Measurements from ENCODE around the gene GPRIN1.

GPRIN1 gene

GRCh38 chr5:176609724-176610434 lies at the start of gene GPRIN1:
Gene GPRIN1, minus strand, starts transcription at chr5:176610156. Its CDS starts 10,322 bp downstream, at chr5:176599834.
- DNase-seq: peak; percentile 15

- DNase-seq: no peak
Measured at GRCh38 chr5:176659512-176659839, 49.5 kb upstream of the GPRIN1 start.

GRCh38 chr5:176658817-176659511 lies 49.0 kb upstream of the GPRIN1 start:
- no peak for DNase-seq

GRCh38 chr5:176658007-176658599 lies 48.1 kb upstream of the GPRIN1 start:
- DNase-seq: no peak

- DNase-seq: no peak
Measured at GRCh38 chr5:176656467-176656990, 46.6 kb upstream of the GPRIN1 start.

GRCh38 chr5:176654856-176655255 lies 44.9 kb upstream of the GPRIN1 start:
- no peak for DNase-seq

- no peak for DNase-seq
Measured at GRCh38 chr5:176653401-176654385, 43.7 kb upstream of the GPRIN1 start.

- DNase-seq: no peak
Measured at GRCh38 chr5:176652136-176652535, 42.2 kb upstream of the GPRIN1 start.

GRCh38 chr5:176651472-176651980 lies 41.6 kb upstream of the GPRIN1 start:
- DNase-seq: no peak

GRCh38 chr5:176650354-176650884 lies 40.5 kb upstream of the GPRIN1 start:
- no peak for DNase-seq

GRCh38 chr5:176648474-176649194 lies 38.7 kb upstream of the GPRIN1 start:
- no peak for DNase-seq

GRCh38 chr5:176647843-176648473 lies 38.0 kb upstream of the GPRIN1 start:
- DNase-seq: peak; percentile 31

- peak; percentile 87 for DNase-seq
Measured at GRCh38 chr5:176647030-176647842, 37.3 kb upstream of the GPRIN1 start, which contains the start of gene TSPAN17. Gene TSPAN17, plus strand, starts transcription at chr5:176647484. Its CDS starts 132 bp downstream, at chr5:176647616.

- DNase-seq: no peak
Measured at GRCh38 chr5:176646707-176647029, 36.7 kb upstream of the GPRIN1 start.

- DNase-seq: no peak
Measured at GRCh38 chr5:176646049-176646706, 36.2 kb upstream of the GPRIN1 start.

- no peak for DNase-seq
Measured at GRCh38 chr5:176644878-176645670, 35.1 kb upstream of the GPRIN1 start.

GRCh38 chr5:176644294-176644693 lies 34.3 kb upstream of the GPRIN1 start:
- no peak for DNase-seq

- no peak for DNase-seq
Measured at GRCh38 chr5:176643491-176644219, 33.7 kb upstream of the GPRIN1 start.
